ENCODE data around the gene MTRFR.
A peak's percentile ranks its signal among the peaks of the same experiment; 100 is the strongest.
"Not testable (repeated sequence)": the region's sequence is repeated elsewhere in the genome, so short reads cannot be mapped to it uniquely, and the experiment has no call there.

Gene MTRFR

DNA sequence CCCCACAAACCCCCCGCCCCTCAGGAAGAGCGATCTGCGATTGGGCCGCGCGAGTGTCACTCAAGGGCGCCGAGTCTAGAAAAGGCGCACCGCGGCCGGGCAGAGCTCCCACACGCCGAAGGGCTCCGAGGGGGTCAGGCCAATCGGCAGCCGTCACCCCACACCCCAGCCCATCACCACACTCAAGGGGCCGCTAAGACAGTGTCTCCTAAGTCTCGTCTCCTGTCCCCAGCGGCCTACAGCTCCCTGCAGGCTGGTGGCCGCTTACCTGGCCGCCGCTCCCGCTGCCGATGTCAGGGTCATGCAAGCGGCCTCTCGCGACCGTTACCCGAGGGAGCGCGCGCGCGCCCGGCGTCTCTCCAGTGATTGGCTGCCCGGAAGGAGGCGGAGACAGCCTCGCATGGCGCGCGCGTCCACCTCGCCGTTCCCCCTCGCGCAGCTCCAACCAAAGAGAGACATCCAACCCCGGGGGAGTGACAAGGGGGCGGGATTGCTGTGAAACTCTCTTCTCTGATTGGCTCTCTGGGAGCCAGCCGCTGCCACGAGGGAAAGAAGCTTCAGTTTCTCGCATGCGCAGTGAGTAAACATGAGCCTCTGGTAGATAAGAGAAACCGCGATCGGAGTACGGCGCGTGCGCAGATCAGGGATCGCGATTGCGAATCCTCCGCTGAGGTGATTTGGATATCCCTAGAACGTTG, at the start of gene MTRFR, which contains the start of gene MPHOSPH9:
Gene MTRFR, plus strand, starts transcription at position 630 of the 698 bp plus-strand sequence. CDS start 20,239 bp downstream, outside the sequence.
Gene MPHOSPH9, minus strand, starts transcription at position 335 of the 698 bp plus-strand sequence. CDS start 2,777 bp downstream, outside the sequence.
- peak; percentile 98 for DNase-seq

DNA sequence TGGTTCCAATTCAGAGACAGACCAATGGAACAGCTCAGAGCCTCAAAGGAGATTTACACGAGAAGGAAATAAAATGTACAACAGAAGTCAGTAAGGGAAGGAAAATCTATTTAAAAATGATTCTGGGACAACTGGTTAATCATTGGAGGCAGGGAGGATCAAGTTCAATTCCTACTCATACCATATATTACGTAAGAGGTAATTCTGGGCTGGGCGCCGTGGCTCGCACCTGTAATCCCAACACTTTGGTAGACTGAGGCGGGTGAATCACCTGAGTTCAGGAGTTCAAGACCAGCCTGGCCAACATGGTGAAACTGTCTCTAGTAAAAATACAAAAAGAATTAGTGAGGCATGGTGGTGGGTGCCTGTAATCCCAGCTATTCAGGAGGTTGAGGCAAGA, 45.6 kb upstream of the MTRFR start:
- DNase-seq = no peak

DNA sequence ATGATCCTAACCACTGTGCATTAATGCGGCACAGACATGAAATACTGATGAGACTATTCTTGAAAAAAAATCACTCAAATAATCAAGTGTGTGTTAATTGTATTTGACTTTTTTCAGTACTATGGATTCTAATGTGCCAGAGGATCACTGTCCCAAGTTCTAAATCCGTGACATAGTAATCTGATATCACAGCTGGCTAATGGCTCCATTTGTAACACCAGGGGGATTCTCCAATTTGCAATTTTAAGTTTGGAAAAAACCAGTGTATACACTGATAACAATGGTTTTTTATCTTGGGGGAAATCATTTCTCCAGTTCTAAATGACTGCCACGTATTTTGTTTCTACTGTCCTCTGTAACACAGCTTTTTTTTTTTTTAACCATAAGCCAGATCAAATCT, 33.3 kb upstream of the MTRFR start:
- no peak for DNase-seq

DNA sequence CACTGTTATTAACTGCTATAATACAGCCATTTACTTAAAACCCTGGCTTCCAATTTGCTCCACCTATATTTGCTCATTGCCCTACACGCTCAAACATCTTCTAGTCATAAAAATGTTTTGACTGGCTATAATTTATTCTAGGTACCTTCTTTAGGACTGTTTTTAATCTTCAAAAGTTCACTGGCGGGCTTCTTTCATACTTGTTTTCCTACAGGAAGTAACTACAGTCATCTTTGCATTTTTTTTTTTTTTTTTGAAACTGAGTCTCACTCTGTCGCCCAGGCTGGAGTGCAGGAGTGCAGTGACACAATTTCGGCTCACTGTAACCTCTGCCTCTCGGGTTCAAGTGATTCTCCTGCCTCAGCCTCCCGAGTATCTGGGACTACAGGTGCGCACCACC, 32.8 kb upstream of the MTRFR start:
- DNase-seq = no peak

DNA sequence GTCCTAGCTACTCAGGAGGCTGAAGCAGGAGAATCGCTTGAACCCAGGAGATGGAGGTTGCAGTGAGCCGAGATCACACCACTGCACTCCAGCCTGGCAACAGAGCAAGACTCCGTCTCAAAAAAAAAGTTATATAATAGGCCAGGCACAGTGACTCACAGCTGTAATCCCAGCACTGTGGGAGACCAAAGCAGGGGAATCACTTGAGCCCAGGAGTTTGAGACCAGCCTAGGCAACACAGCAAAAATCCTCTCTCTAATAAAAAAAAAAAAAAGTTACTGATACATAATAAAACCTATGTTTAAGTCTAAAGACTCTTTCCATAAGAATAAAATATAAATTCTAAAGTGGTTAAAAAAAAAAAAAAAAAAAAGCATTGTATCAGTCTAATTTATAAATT, 26.4 kb upstream of the MTRFR start:
- not testable (repeated sequence) for DNase-seq

DNA sequence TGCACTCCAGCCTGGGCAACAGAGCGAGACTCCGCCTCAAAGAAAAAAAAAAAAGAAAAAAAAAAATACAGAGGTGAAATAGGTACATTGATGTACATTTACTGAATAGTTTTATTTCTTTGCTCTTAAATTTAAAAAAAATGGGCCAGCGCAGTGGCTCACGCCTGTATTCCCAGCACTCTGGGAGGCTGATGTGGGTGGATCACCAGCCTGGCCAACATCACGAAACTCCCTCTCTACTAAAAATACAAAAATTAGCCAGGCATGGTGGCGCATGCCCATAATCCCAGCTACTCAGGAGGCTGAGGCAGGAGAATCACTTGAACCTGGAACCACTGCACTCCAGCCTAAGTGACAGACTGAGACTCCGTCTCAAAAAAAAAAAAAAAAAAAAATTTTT, 25.4 kb upstream of the MTRFR start:
- not testable (repeated sequence) for DNase-seq

DNA sequence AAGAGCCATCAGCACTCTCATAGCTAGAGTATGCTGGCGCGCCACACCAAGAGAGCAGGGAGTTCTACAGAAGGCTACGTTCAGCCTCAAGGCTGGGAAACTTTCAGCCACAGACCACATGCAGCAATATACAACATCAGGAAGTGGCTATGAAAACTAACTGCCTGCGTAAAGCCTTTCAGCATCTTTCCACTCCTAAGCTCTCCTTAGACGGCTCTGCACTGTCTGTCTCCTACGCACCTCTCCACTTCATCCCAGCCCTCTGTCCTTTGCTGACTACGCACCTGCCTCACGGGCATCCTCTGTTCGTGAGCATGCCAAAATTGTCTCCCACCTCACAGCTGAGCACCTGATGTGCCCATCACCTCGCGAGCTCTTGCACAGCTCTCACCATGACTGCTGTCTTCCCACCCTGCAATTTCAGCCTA, 10.0 kb upstream of the MTRFR start:
- DNase-seq = peak; percentile 51

DNA sequence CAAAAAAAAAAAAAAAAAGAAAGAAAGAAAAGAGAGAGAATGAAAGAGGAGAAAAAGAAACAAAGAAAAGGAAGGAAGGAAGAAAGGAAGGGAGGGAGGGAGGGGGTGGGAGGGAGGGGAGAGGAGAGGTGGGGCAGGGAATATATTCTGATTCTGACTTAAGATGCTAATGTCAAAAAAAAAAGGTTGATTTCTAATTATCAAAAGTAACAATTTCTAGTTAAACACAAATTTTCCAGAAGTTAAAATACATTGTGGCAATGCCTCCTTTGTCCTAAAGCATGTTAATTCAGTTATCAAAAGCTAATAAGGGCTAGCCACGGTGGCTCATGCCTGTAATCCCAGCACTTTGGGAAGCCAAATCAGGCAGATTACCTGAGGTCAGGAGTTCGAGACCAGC, 7.8 kb upstream of the MTRFR start:
- DNase-seq = no peak

DNA sequence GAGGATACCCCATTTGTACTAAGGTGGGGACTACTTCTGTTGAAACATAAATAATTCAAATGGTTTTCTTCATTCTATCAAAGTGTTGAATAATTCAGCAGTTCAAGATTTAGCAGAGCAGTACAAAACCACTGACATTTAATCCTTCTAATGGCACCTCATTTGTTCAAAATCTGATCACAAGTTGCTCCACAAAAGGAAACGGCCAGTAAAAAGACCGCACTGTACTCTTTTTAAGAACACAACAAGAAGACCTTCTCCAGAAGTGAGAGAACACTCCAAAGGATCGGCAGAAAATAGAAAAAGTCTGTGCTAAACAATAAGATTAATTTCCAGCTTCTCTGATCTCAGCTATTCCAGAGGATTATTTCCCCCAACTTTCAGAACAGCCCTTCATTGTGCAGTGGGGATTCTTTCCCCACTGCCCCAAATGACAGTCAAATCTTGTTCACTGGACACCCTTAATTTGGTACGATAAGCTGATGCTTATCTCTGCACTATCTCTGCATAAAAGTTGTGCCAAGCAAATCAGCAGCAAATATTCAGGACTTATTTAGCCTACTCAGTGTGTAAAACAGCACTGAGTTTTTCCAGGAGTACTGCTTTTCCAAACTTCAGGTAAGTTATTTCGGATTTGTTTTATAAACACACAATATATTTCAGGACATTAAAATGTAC, 5.5 kb upstream of the MTRFR start:
- no peak for DNase-seq

DNA sequence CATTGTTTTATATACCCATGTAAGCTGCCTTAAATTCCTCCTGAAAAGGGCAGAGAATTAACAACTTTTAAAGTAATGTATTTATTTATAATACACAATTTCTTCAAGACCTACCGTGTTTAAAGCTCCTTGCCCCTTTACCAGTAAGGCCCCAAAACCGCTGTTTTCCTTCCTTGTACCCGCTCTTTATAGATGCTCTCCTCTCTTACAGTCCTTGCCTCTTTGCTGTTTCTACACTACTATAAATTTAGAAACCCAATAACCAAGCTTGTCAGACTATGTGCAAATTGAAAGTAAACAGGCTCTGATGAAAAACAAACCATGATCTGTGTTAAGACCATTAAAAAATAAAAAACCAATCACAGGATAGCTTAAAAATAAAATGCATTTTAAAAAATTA, 4.2 kb upstream of the MTRFR start:
- no peak for DNase-seq

DNA sequence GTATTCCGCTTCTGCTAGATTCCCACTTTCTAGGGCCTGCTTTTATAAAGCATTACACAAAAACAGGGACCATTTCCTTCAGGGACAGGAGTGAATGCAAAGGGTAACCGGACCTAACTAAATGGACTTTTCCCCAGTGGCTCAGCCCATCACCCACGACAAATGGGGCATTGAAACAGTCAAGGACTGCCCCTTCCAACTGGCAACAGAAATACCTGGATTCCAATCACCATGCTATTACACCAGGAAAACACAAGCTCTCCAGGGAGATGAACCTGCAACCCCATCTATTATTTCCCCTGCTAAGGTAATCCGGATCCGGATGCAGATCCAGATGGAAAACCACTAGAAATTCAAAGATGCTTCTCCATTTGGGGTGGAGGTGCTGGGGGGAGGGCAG, 1.3 kb upstream of the MTRFR start:
- DNase-seq = no peak

DNA sequence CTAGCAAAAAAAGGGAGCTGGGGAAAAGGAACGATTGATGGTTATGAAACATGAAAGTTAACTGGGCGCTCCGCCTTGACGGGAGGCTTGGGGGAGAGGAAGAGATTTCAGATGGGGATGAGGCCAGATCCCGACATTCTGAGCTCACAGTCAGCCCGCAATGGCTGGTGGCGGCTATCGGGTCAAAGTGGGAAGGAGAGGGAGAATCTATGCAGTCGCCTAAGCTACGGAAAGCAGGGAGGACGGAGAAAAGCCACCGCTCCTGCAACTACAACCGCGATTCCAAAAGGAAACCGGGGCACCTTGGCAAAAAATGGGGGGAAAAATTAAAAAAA, 797 bp upstream of the MTRFR start:
- no peak for DNase-seq

DNA sequence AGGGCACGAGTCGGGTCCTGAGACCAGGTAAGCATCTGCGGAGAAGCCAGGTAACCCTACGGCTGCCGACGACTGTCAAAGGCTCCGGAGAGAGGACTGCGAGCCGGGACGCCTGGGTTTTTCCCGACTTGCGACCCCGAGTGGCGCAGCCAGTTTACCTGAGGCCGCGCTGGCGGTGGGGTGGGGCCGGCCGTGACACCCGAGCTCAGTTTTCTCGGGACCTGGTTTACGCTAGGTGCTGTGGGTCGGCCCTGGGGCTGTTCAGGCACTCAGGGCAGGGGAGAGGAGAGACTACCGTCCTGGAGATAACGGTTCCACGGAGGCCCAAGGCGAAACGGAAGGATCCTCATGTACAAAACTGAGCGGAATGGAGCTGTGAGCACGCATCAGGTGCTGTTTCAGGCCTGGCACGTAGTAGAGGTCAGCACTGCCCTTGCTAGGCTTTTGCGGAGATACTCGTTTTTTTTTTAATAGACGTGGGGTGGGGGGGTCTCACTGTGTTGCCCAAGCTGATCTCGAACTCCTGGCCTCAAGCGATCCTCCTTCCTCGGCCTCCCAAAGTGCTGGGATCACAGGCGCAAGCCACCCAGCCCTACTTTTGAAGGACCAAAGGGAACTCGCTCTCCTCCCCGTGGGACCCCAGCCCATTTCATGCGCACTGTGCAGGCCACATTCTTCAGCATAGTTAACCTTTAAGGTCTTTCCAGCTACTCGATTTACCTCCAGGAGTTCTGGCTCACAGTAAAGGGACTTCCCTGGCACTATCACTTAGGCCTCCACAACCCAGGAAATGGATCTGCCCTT, 471 bp downstream of the MTRFR start:
- DNase-seq = no peak

DNA sequence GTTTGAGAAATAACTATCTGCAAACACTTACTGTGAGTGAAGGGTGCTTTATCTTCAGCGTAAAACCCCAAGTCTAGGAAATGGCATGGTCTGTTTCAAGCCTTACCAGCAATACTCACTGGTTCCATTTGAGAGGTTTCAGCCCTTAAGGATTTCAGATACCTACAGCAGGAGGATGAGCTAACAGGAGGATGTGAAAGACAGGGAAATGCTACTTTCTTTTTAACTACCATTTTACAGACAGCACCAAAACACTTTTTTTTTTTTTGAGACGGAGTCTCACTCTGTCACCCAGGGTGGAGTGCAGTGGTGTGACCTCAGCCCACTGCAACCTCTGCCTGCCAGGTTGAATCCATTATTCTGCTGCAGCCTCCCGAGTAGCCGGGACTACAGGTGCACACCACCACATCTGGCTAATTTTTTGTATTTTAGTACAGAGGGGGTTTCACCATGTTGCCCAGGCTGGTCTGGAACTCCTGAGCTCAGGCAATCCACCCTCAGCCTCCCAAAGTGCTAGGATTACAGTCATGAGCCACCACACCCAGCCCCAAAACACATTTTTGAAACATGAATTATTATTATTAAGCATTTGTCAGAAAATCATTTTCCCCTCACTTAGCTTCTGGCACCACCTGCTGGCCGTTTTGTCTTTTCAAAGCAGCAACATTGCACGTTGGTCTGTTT, 4.6 kb downstream of the MTRFR start:
- DNase-seq = peak; percentile 81

DNA sequence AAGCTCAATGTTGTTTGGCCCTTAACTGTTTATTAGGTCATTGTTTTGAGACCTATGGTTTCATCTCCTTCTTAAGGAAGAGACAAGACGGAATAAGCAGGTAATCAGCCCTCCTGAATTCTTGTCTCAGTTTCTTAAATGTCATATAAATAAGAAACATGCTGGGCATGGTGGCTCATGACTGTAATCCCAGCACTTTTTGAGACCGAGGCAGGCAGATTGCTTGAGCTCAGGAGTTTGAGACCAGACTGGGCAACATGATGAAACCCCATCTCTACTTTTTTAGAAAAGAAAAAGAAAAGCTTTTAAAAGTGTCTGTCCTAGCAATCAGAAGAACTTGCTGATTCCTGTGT, 5.1 kb downstream of the MTRFR start:
- DNase-seq = no peak

DNA sequence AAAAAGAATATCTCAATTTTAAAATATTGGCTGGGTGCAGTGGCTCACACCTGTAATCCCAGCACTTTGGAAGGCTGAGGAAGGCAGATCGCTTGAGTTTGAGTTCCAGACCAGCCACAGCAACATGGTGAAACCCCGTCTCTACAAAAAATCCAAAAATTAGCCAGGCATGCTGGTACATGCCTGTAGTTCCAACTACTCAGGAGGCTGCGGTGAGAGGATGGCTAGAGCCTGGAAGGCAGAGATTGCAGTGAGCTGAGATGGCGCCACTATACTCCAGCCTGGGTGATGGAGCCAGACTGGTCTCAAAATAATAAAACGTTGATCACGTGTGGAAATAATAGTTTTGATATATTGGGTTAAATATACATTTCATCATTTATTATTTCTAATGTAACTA, 5.7 kb downstream of the MTRFR start:
- no peak for DNase-seq

DNA sequence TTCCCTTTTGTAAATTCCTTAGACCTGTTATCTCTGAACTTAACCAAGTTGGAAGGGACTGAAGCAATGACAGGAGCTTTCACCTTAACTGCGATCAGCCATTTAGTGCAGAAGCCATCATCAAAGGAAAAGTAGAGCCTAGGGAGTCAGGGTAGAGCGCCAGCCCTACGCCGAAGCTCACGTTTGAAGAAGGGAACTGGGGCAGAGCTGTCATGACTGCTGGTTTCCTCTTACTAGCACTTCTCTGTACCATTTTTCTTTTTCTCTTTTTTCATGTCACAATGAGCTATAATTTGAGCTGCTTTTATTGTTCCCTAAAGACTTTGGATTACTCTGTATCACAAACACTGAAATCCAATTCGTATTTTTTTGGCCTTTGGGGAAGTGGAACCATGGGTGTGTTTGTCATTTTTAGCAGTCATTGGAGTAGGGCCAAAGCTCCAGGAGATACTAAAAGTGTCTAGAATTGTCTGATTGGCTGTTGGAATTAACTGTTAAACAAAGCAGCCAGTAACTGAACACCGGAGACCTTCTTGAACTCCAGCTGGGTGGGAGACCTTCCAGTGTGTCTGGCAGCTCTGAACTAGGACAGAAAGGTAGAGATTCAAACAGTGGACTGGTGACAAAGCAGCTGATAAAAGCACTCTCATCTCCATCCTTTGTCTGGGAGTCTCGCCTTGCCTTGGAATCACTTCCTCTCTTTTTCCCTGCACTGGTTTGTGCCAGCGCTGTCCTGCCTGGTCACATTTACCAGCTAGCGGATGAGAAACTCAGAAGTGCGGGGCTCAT, 9.1 kb downstream of the MTRFR start:
- no peak for DNase-seq

DNA sequence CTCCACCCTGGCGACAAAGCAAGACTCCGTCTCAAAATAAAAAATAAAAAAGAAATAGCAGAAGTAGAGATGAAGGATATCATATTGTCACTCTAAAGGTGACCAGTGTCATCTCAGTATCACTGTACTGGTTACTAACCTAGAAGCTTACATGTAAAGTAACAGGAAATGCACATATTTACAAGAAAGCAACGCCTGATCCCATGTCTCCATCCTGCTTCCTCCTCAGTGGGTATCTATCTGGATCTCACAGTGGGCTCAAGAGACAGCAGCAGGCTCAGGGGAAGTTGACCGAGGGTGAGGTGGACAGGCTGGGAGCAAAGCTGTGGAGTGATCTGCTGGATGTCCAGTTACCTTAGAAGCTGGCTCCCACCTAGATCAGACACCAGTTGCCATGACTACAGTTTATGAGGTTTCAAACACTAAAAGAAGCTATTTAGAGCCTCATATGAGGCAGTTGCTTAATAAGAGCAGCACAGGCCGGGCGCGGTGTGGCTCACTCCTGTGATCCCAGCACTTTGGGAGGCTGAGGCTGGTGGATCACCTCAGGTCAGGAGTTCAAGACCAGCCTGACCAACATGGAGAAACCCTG, 10.5 kb downstream of the MTRFR start:
- DNase-seq = no peak

DNA sequence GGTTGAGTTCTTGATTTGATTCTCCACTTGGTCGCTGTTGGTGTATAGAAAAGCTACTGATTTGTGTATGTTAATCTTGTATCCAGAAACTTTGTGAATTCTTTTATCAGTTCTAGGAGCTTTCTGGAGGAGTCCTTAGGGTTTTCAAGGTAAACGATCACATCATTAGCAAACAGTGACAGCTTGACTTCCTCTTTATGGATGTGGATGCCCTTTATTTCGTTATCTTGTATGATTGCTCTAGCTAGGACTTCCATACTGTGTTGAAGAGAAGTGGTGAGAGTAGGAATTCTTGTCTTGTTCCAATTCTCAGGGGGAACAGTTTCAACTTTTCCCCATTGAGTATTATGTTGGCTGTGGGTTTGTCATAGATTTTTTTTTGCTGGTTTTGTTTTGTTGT, 12.4 kb downstream of the MTRFR start:
- DNase-seq = no peak

DNA sequence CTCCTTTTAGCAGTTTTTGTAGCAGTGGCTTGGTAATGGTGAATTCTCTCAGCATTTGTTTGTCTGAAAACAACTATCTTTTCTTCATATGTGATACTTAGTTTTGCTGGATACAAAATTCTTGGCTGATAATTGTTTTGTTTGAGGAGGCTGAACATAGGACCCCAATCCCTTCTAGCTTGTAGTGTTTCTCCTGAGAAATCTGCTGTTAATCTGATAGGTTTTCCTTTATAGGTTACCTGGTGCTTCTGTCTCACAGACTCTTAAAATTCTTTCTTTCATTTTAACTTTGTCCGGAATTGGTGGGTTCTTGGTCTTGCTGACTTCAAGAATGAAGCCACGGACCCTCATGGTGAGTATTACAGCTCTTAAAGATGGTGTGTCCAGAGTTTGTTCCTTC, 14.9 kb downstream of the MTRFR start:
- DNase-seq = not testable (repeated sequence)

DNA sequence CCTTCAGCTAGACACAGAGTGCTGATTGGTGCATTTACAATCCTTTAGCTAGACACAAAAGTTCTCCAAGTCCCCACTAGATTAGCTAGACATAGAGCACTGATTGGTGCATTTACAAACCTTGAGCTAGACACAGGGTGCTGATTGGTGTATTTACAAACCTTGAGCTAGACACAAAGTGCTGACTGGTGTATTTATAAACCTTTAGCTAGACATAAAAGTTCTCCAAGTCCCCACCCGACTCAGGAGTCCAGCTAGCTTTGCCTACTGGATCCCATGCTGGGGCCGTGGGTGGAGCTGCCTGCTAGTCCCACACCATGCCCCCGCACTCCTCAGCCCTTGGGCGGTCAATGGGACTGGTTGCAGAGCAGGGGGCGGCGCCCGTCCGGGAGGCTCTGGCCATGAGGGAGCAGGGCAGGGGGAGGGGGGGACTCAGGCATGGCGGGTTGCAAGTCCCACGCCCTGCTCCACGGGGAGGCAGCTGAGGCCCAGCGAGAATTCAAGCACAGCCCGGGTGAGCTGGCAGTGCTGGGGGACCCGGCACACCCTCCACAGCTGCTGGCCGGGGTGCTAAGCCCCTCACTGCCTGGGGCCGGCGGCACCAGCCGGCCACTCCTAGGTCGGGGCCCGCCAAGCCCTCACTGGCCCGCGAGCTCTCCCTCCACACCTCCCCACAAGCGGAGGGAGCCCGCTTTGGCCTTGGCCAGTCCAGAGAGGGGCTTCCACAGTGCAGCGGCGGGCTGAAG, 15.9 kb downstream of the MTRFR start:
- not testable (repeated sequence) for DNase-seq
